GM21723 (cell line): Measurements from ENCODE around the gene KLF17.
"Not testable (repeated sequence)": the region's sequence is repeated elsewhere in the genome, so short reads cannot be mapped to it uniquely, and the experiment has no call there.

Experiments used
- ATAC-seq: cut with Tn5 transposase; IDR thresholded peaks from one replicate; pipeline ENCODE4 v1.9.1; 2021; ENCODE audit warnings: mild to moderate bottlenecking, moderate library complexity; ENCODE audit not compliant: unreplicated experiment

KLF17 gene

GRCh38 chr1:44108241-44108640 lies 10.4 kb upstream of the KLF17 start:
- ATAC-seq: no peak

GRCh38 chr1:44108971-44109370 lies 9.7 kb upstream of the KLF17 start:
- ATAC-seq: no peak

GRCh38 chr1:44110916-44111315 lies 7.7 kb upstream of the KLF17 start:
- ATAC-seq: no peak

- no peak for ATAC-seq
Measured at GRCh38 chr1:44111861-44112260, 6.8 kb upstream of the KLF17 start.

- no peak for ATAC-seq
Measured at GRCh38 chr1:44112486-44112885, 6.1 kb upstream of the KLF17 start.

- no peak for ATAC-seq
Measured at GRCh38 chr1:44113095-44113609, 5.5 kb upstream of the KLF17 start.

GRCh38 chr1:44114098-44114497 lies 4.5 kb upstream of the KLF17 start:
- ATAC-seq: no peak

GRCh38 chr1:44117272-44117671 lies 1.3 kb upstream of the KLF17 start:
- ATAC-seq: not testable (repeated sequence)

GRCh38 chr1:44119525-44119924 lies 904 bp downstream of the KLF17 start:
- ATAC-seq: no peak

- ATAC-seq: no peak
Measured at GRCh38 chr1:44120398-44120949, 1.9 kb downstream of the KLF17 start.

GRCh38 chr1:44129616-44130500 lies 11.2 kb downstream of the KLF17 start:
- no peak for ATAC-seq

- ATAC-seq: no peak
Measured at GRCh38 chr1:44131411-44131810, 12.8 kb downstream of the KLF17 start.

- ATAC-seq: no peak
Measured at GRCh38 chr1:44134071-44134920, 15.7 kb downstream of the KLF17 start.

- no peak for ATAC-seq
Measured at GRCh38 chr1:44135886-44136285, 17.3 kb downstream of the KLF17 start.

GRCh38 chr1:44138239-44138638 lies 19.6 kb downstream of the KLF17 start:
- ATAC-seq: no peak

GRCh38 chr1:44139565-44139964 lies 20.9 kb downstream of the KLF17 start:
- not testable (repeated sequence) for ATAC-seq

- no peak for ATAC-seq
Measured at GRCh38 chr1:44141531-44141930, 22.9 kb downstream of the KLF17 start, which contains the start of gene KLF18. Gene KLF18 (minus strand): TSS chr1:44141631. CDS start chr1:44141631, 0 bp downstream.

GRCh38 chr1:44144962-44145756 lies 26.5 kb downstream of the KLF17 start:
- ATAC-seq: no peak

GRCh38 chr1:44146536-44147361 lies 28.1 kb downstream of the KLF17 start:
- ATAC-seq: no peak

GRCh38 chr1:44147582-44147981 lies 29.0 kb downstream of the KLF17 start:
- no peak for ATAC-seq
